A673 (cell line): ENCODE measurements around the gene CISH. TPM values are rescaled to one million over a fixed set of nuclear protein-coding genes. Genes with fewer than 3 reads are reported as not detected.

ENCODE experiments used
- BruUV-seq: library from RNA; stranded (reverse); fragments of 400-500 nt; replicated peaks from 2 replicates; lab custom pipeline; 2021; lab: Mats Ljungman, UMichigan
- CTCF ChIA-PET: fragments of 300-600 bp; sonication (Branson Sonifier 250); formaldehyde crosslinking; loops from one replicate; lab custom pipeline; 2022; ENCODE audit warnings: antibody characterized with exemption; lab: Charles Lee
- POLR2A ChIA-PET: fragments of 300-600 bp; sonication (Branson Sonifier 250); formaldehyde crosslinking; loops from one replicate; lab custom pipeline; 2022; ENCODE audit warnings: antibody characterized with exemption; ENCODE audit not compliant: low non-redundant PET; lab: Charles Lee
- DNase-seq: peaks from one replicate; pipeline ENCODE4 v3.0.0-alpha.2; 2015; ENCODE audit warnings: low spot score
- H3K27ac ChIP-seq: fragments of 200-600 bp; sonication (generic); 2 replicates; pipeline ENCODE4 v1.5.1; 2016; ENCODE audit warnings: mixed run types, low read depth, mild to moderate bottlenecking, mixed read lengths, antibody characterized with exemption, low read length; ENCODE audit not compliant: poor library complexity, severe bottlenecking
- H3K27me3 ChIP-seq: fragments of 200-600 bp; sonication (generic); replicated peaks from 2 replicates; pipeline ENCODE4 v1.6.1; 2017; ENCODE audit warnings: mixed run types, low read depth, mild to moderate bottlenecking, mixed read lengths, antibody characterized with exemption, low read length; ENCODE audit not compliant: insufficient read depth, poor library complexity
- H3K36me3 ChIP-seq: fragments of 200-600 bp; sonication (generic); 2 replicates; pipeline ENCODE4 v1.6.1; 2016; ENCODE audit warnings: mixed run types, mild to moderate bottlenecking, mixed read lengths, antibody characterized with exemption, low read length; ENCODE audit not compliant: insufficient read depth, poor library complexity, severe bottlenecking
- H3K4me1 ChIP-seq: fragments of 200-600 bp; sonication (generic); 2 replicates; pipeline ENCODE4 v1.6.1; 2017; ENCODE audit warnings: mixed run types, mild to moderate bottlenecking, mixed read lengths, antibody characterized with exemption, low read length; ENCODE audit not compliant: insufficient read depth, poor library complexity, severe bottlenecking
- H3K4me3 ChIP-seq: fragments of 200-600 bp; sonication (generic); 2 replicates; pipeline ENCODE4 v1.5.1; 2016; ENCODE audit warnings: low read depth, mixed run types, mild to moderate bottlenecking, mixed read lengths, low read length; ENCODE audit not compliant: poor library complexity, severe bottlenecking
- H3K9me3 ChIP-seq: fragments of 200-600 bp; sonication (generic); 2 replicates; pipeline ENCODE4 v1.6.1; 2016; ENCODE audit warnings: mixed run types, low read depth, mild to moderate bottlenecking, mixed read lengths, antibody characterized with exemption, low read length; ENCODE audit not compliant: poor library complexity, severe bottlenecking
- EZH2 ChIP-seq: fragments of 200-600 bp; sonication (generic); IDR thresholded peaks from 2 replicates; pipeline ENCODE4 v1.6.1; 2017; ENCODE audit warnings: borderline replicate concordance, low read depth, mild to moderate bottlenecking, mixed read lengths, antibody characterized with exemption, low read length; ENCODE audit not compliant: poor library complexity, severe bottlenecking
- intact Hi-C: fragments of 100-400 bp; cut with micrococcal nuclease; formaldehyde crosslinking; loops from one replicate; pipeline ENCODE4 v1.10.0; 2022; ENCODE audit not compliant: unreplicated experiment
- total RNA-seq: library from RNA; stranded (reverse); gene quantifications from 2 replicates; pipeline ENCODE4 v1.2.3, GENCODE V29; 2021
- TF ChIP-seq, protein P1 (sequence below): fragments of 300-800, 200-600 bp; sonication (generic); conservative IDR thresholded peaks from 2 replicates; pipeline ENCODE4 v1.5.1; 2017; ENCODE audit warnings: low read depth, mild to moderate bottlenecking, antibody characterized with exemption, low read length, moderate library complexity, mixed read lengths

Gene CISH
- total RNA-seq, 1 experiment from 2014 or later: 0.86 TPM

DNA sequence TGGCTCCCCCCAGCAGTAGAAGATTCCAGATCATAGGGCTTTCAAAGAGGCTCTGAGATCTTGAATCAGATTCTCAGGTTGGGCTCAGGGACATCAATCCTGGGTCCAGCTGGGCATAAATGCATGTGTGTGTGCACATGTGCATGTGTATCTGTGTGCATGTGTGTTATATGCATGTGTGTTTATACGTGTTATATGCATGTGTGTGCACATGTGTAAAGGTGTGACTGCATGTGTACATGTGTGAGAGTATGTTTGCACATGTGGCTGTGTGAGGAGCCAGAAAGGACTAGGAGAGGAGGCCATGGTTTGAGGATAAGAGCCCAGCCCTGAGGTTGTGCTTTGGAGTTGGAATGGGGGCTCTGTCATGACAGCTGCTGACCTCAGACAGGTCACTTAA, 3.6 kb upstream of the CISH start:
- intact Hi-C loops: loop anchor here (5.0 to 10.0 kb wide), 2 partner anchors 772 to 880 kb away; partner anchors contain the start of gene MANF
- Histone ChIP-seq H3K4me3 (no peak overlapping the region), H3K27me3 (no peaks in the 10 kb centered on the region), H3K4me1 (peaks cover 8% of the 10 kb centered on the region), H3K36me3 (no peaks in the 10 kb centered on the region), H3K27ac (no peak overlapping the region), H3K9me3 (no peaks in the 10 kb centered on the region)
- BruUV-seq: no TSS peak
- TF ChIP-seq, protein P1, sequence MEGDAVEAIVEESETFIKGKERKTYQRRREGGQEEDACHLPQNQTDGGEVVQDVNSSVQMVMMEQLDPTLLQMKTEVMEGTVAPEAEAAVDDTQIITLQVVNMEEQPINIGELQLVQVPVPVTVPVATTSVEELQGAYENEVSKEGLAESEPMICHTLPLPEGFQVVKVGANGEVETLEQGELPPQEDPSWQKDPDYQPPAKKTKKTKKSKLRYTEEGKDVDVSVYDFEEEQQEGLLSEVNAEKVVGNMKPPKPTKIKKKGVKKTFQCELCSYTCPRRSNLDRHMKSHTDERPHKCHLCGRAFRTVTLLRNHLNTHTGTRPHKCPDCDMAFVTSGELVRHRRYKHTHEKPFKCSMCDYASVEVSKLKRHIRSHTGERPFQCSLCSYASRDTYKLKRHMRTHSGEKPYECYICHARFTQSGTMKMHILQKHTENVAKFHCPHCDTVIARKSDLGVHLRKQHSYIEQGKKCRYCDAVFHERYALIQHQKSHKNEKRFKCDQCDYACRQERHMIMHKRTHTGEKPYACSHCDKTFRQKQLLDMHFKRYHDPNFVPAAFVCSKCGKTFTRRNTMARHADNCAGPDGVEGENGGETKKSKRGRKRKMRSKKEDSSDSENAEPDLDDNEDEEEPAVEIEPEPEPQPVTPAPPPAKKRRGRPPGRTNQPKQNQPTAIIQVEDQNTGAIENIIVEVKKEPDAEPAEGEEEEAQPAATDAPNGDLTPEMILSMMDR: no peak
- TF ChIP-seq EZH2: no peak
- POLR2A ChIA-PET: no interaction called here
- DNase-seq: no peak
- CTCF ChIA-PET: no interaction called here

DNA sequence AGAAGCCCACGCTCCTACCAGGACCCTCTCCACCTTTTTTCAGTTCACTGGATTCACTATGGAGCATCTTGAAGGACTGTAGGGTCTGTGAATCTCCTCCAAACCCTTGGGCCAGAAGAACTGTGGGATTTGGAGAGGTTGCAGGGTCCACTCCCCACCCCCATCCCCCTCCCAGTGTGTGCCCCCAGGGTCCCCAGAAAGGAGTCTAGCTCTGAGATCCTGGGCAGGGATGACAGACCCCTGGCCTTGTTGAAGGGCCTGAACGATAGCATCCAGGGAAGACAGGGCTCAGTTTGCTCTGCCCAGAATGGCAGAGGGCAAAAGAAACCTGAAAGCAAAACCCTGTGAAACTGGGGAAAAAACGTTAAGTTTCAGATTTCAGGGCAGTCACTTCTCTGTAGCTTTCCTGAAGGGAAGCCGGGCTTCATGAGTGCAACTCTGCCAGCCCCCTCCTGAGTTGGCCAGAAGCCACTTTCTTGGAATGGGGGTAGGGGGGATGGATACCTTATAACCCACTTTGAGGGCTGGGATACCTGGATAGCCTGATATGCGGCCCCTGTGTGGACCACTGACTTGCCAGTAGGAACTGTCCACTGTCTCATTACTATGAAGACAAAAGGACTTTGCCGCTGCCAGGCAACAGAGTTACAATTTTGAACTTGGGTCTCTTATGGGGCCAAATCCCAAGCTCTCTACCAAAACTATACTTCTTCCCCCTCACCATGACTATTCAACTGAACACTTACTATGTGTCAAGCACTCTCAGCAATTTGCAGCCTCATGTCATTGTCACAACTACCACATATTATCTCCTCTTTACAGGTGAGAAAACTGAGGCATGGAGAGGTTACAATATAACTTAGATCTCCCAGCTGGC, 1.6 kb upstream of the CISH start:
- no peak for DNase-seq
- TF ChIP-seq, protein P1: no peak
- intact Hi-C loops: loop anchor here (5.0 to 10.0 kb wide), 5 partner anchors 41 to 882 kb away; no protein-coding TSS in a partner anchor
- no TSS peak for BruUV-seq
- no peaks in the 10 kb centered on the region for H3K9me3 ChIP-seq
- no peak overlapping the region for H3K27ac ChIP-seq
- POLR2A ChIA-PET: no interaction called here
- H3K27me3 ChIP-seq: no peaks in the 10 kb centered on the region
- no peaks in the 10 kb centered on the region for H3K36me3 ChIP-seq
- no peak overlapping the region for H3K4me3 ChIP-seq
- CTCF ChIA-PET: interaction anchor here (0.5 to 0.9 kb wide), 2 partner anchors 44 to 340 kb away, joined by 3 read pairs; no protein-coding TSS in a partner anchor
- H3K4me1 ChIP-seq: peaks cover 8% of the 10 kb centered on the region

DNA sequence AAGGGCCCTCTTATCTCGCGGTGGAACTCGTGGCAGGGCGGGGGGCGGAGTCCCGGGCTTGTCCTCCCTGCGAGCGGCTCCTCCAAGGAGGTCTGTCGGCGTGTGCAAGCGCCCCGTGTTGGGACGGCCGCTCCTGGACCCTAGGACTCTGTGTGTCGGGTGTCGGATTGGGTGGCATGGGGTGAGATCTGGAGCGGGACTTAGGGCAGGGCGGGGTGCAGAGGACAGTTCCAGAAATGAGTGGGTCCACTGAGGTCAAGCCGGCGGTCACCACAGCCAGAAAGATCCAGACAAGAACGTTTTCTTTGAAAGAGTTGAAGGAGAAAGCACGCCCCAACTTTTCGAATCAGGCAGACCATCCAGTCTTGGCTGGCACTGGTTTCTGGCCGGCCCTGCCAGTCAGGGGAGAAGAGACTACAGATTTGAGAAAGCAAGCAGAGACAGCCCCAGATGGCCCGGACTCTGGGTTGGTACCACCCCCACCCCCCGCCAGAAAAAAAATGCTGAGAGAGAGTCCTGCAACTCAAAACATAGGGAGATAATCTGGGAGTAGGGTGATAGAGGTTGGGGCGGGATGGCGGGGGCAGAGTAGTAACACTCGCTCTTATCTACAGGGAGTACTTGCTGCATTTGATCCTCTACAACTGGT, 784 bp upstream of the CISH start:
- CTCF ChIA-PET: interaction anchor here (0.9 to 1.0 kb wide), 2 partner anchors 40 to 43 kb away, joined by 3 read pairs; no protein-coding TSS in a partner anchor
- POLR2A ChIA-PET: no interaction called here
- Histone ChIP-seq H3K4me3 (peak overlapping the region; percentile 52), H3K36me3 (no peaks in the 10 kb centered on the region), H3K9me3 (no peaks in the 10 kb centered on the region), H3K27ac (no peak overlapping the region), H3K4me1 (peaks cover 8% of the 10 kb centered on the region), H3K27me3 (no peaks in the 10 kb centered on the region)
- DNase-seq: no peak
- intact Hi-C loops: loop anchor here (5.0 to 10.0 kb wide), 5 partner anchors 40 to 882 kb away; no protein-coding TSS in a partner anchor
- no TSS peak for BruUV-seq
- TF ChIP-seq, protein P1: no peak
- TF ChIP-seq EZH2: no peak
